SK-N-MC (cell line): ENCODE measurements around the gene POU2F3.

Experiments
- EZH2 ChIP-seq: fragments of 200-600 bp; sonication (generic); IDR thresholded peaks from one replicate; pipeline ENCODE4 v1.6.1; 2017; ENCODE audit warnings: antibody characterized with exemption
- FOXP2 ChIP-seq: optimal IDR thresholded peaks from 2 replicates; pipeline ENCODE3; 2011; ENCODE audit warnings: mild to moderate bottlenecking, moderate library complexity; ENCODE audit not compliant: insufficient read depth; ENCODE audit errors: extremely low read length, control extremely low read depth
- POLR2AphosphoS5 ChIP-seq: IDR thresholded peaks from 2 replicates; pipeline ENCODE4 v1.6.1; 2012; ENCODE audit warnings: mild to moderate bottlenecking, low read depth, low read length, borderline replicate concordance

GRCh38 chr11:120270386-120270785 is 30.4 kb downstream of the POU2F3 start:
- TF ChIP-seq POLR2AphosphoS5 (no peak), EZH2 (no peak), FOXP2 (no peak)
